Right ventricle myocardium inferior (tissue), 1 donor: ENCODE results near the gene MYB. TPM values are rescaled to one million over a fixed set of nuclear protein-coding genes. Genes with fewer than 3 reads are reported as not detected.
"Not testable (repeated sequence)": the region's sequence is repeated elsewhere in the genome, so short reads cannot be mapped to it uniquely, and the experiment has no call there.

Source experiments
- ATAC-seq: fragments of 200-7000 bp; cut with Tn5 transposase; one replicate; pipeline ENCODE4 v1.9.1; 2020; ENCODE audit warnings: mild to moderate bottlenecking, moderate library complexity
- DNase-seq: peaks from one replicate; pipeline ENCODE4 v3.0.0; 2021; ENCODE audit errors: missing footprints
- intact Hi-C: fragments of 100-400 bp; cut with DNase I; formaldehyde crosslinking; loops from one replicate; pipeline ENCODE4 v1.11.0; 2022
- long read RNA-seq: library from polyadenylated mRNA; unstranded; transcript quantifications from one replicate; pipeline ENCODE4 v2.0.0, GENCODE V29; 2021
- total RNA-seq: library from RNA; stranded (reverse); fragmentation: NEBNext Ultra II Directional; extraction: Animal tissue kit (Norgen Biotek cat#: 25700); gene quantifications from one replicate; pipeline ENCODE4 v1.2.1, GENCODE V29; 2021
- donor health status: DM: no; HTN: yes; CAD: no; lungs with severe emphysema.

Gene MYB
- 0.27 TPM for total RNA-seq
- long read RNA-seq = 0 reads

DNA sequence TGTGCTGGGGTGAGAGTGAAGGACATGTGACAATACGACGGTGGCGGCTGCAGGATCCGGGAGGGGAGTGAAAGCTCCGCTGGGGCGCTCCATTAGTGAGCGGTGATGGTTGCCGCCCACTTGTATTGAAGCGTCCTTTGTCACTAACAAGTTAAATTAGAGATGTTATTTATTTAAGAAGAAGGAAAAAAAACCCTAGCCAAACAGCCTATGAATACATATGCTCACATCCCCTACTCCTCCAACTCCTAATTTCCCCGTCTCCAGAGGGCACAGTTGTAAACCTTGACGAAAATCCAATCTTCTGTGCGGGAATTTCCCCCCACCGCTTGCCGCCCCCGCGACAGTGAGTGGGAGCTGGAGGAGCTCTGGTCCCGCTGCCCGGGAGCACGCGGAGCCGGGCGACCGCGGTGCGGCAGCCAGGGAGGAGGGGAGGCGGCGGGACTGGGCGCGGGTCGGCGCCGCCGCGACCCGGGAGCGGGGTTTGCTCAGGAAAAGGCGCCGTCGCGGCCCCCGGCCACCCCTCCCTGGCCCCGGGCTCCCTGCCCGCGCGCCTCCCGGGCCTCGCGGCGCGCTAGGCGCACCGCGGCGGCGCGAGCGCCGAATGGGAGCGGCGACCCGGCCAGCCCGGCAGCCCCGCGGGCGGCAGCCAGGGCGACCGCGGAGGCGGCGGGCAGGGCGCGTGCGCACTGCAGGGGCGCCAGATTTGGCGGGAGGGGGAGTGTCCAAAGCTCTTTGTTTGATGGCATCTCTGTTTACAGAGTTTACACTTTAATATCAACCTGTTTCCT, at the start of gene MYB:
Gene MYB, plus strand, starts transcription at position 767 of the 791 bp plus-strand sequence. CDS start 206 bp downstream, outside the sequence.
- DNase-seq (peak; percentile 71), ATAC-seq (peak; percentile 83)
- intact Hi-C loops = no loop called here

DNA sequence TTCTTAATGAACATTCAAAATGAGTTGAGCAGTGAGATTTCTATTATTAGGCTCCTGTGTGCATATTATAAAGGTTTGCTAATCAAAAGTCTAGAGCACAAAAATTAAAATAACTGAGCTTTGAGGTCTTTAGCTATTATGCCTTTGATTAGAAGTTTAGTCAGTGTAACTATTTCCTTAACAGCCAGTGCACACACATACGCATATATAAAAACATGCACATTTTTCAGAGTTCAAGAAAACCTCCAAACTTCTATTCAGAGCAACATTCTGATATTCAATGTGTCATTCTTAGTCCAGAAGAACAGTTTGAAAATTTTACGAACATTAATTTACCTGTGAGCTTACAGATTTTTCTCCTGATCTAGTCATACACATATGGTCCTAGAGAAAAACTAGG, 48.3 kb upstream of the MYB start:
- ATAC-seq (no peak), DNase-seq (no peak)
- intact Hi-C loops = no loop called here

DNA sequence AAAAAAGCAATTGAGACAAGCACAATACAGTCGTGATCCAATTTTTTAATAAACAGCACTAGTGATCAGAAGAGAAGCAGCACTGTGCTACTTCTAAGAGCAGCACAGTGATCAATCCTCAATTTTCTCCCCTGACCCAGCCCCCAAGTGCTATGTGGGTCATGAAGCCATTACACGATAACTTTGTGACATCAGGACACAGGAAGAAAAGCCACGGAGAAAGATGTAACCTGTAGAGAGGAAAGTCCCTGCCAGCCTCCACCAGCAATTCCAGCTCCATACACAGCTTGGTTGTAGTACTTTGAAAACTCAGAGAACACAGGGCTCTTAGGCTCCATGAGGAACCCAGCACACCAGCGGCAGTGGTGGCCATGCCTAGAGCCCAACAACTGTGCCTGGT, 45.3 kb upstream of the MYB start:
- no peak for ATAC-seq
- no peak for DNase-seq
- intact Hi-C loops = no loop called here

DNA sequence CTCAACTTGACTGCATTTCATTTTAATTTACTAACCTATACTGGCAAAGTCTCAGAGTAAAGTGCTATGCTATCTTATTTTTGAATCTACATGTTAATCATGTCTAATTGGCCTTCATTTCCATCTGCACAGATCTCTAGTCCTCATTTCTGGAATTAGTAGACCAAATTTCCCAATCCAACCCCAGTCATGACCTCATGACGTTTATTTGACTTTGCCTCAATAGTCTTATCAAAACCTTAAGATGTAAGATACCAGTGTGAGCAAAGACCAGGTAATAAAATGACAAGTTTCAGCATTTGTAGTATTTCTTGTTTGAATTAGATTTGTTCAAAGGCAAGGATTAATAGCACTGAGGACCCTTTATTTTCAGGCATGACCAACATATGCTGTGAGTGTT, 43.3 kb upstream of the MYB start:
- ATAC-seq (no peak), DNase-seq (no peak)
- intact Hi-C loops = no loop called here

DNA sequence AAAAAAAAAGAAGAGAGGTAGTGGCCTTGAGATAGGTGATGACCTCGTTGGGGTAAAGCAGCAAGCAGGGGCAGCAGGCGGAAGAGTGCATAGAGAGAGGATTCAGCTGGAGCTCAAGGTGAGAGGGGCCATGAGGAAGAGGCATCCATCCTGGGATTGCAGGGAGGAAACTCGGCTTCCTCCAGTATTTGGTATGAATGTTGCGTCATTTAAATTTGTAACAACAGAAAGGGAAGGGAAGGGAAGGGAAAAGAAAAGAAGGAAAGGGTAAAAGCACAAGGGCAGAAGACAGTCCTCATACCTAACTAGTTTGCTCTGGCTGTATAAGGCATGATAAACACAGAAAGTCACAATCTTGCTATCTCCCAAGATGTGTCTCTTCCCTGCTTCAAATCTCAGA, 39.9 kb upstream of the MYB start:
- intact Hi-C loops = no loop called here

DNA sequence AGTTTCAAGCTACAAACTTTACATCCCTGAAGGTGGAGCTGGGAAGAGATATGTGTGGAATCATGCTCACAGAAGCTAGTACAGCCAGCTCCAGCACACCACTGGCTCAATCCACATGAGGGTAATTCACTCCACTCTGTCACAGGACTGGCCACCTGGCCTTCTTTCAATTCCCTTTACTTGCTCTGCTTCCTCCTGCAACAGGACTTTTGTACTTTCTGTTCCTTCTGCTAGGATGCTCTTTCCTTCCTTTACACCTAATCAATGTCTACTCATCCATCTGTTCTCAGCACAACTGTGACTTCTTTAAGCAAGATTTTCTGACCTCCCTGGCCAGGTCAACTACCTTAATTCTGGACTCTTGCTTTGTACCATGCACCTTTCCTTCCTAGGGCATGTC, 39.4 kb upstream of the MYB start:
- ATAC-seq = no peak
- intact Hi-C loops = no loop called here
- no peak for DNase-seq

More for the DNA sequence above, 39.9 kb upstream of the MYB start:
- DNase-seq (no peak), ATAC-seq (no peak)

DNA sequence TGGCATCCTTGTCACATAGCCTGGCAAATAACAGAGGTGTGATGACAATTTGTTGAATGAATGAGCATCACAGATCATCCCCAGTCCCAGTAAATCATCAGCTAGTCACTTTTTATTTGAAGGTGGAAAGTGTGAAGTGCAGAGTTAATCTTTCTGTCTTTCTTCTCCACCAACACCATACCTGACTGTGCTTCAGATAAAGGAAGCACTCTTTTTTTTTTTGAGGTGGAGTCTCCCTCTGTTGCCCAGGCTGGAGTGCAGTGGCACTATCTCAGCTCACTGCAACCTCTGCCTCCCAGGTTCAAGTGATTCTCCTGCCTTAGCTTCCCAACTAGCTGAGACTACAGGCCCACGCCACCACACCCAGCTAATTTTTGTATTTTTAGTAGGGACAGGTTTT, 38.9 kb upstream of the MYB start:
- intact Hi-C loops, ATAC-seq: not testable (repeated sequence)

DNA sequence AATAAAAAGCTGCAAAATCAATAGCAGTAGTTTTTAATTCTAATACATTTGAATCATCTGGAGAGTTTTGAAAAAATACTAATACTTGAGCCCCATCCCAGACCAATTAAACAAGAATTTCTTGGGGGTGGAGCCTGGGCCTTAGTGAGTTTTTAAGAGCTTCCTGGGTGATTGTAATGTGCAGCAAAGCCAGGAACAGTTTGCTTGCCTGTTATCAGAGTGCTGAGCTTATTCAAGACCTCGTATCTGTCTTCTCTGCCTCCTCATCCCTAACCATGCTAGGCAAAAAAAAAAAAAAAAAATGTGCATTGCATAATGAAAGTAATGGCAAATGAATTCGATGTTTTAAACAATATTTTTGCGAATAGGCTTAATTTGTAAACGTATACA, 36.4 kb upstream of the MYB start:
- intact Hi-C loops = loop anchor here (2.0 kb wide), 1 partner anchor 280 kb away; no protein-coding TSS in a partner anchor
- DNase-seq (no peak), ATAC-seq (no peak)

More for the DNA sequence above, 38.9 kb upstream of the MYB start:
- DNase-seq = not testable (repeated sequence)

DNA sequence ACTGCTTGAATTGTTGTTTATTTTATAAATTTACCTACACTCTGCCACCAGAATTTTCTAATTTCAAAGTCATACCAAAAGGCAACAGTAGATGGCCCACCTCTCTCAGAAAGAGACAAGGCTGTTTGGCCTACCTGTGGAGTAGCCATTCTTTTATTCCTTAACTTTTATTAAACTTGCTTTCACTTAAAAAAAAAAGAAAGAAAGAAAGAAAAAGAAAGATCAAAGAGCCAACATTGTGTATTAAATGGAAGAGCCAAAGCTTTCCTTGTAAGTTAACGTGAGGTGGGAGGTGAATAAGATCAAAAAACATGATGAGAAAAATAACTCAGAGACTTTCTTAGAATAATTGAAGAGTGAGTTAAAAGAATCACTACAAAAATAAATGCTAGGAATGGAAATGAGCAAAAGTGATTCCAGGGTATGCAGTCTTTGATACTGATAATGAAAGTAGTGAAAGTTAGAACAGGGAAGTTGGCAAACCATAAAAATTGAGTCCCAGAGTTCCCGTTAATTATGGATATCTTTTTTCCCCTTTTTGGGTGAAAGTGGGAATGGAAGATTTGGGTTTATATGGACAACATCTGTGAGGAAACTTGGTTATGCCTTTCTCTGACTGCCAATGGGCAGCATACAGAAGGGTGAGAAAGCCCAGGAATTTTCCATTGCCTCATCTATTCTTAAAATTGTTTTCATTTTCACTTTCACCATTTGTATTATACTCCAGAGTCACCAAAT, 35.9 kb upstream of the MYB start:
- DNase-seq = no peak
- intact Hi-C loops = loop anchor here (2.0 kb wide), 1 partner anchor 280 kb away; no protein-coding TSS in a partner anchor
- no peak for ATAC-seq

DNA sequence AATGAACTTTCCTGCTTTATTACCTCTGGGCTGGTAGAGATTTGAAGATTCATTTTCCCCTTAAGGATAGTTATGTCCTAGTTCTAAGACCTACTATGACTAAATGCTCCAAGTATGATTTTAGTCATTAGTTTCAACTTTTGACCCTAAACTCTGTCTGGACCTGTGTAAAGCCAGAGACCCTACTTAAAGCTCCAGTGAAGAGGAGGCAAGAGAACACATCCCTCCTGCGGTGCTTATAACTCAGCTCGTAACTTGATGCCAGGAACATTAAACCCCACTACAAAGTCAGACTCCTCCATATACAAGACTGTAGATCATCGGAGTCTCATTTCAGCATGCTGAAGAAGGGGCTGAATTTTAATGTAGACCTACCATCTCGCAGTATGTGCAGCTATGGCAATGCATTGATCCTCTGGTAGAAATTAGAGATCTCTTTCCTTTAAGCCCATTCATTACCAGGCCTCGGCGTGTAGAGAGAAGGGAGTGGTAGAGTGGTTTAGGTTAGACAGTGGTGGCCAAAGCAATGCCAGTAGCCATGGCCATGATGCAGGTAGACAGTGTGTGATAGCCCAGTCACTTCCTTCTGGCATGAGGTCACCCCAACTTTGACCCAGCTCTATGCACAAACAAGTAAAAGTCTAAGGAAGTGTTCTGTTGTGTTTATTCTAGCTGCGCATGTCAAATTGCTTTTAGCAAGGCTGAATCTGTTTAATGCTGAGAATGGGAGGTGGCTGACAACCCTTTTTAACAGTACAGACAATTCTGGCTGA, 34.8 kb upstream of the MYB start:
- DNase-seq (no peak), ATAC-seq (no peak)
- intact Hi-C loops = no loop called here

DNA sequence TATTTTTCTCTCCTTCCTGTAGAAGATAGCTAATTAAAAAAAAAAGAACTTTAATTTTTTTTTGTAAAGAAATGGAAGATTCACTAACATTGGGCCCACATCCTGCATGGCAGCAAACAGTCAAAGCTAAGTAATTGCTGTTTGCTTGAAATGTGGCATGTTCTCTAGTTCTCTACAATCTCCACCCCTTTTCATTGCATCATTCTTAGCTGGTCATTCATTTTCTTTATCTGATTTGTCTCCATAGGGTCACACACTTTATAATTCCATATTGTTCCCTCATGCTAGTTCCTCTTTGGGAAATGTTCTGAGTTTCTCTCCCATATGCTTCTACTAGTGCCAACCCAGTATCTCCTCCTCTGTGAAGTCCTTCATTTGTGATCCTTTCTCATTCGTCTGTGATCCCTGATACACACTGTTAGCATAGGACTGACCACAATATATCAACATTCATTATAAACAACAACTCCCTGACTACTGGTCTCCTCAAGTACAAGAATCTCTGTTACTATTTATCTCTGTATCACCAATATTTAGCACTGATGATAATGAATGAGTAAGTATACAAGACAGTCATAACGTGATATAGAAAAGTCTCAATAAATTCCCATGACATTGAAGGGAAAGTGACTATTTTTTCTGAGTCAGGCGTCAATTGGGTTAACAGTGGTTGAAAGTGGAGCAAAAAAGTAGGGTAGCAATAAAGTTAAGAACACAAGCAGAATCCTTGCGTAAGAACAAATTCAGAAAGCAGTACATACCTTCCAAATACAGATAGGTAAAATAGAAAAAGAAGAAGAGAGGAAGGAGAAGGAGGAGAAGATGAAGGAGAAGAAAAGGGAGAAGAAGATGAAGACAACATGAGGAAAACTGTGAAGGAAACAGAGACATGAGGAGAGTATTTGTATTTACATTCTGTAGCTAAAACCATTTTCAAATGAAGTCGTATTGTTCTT, 33.2 kb upstream of the MYB start:
- intact Hi-C loops = no loop called here
- DNase-seq = no peak
- no peak for ATAC-seq

DNA sequence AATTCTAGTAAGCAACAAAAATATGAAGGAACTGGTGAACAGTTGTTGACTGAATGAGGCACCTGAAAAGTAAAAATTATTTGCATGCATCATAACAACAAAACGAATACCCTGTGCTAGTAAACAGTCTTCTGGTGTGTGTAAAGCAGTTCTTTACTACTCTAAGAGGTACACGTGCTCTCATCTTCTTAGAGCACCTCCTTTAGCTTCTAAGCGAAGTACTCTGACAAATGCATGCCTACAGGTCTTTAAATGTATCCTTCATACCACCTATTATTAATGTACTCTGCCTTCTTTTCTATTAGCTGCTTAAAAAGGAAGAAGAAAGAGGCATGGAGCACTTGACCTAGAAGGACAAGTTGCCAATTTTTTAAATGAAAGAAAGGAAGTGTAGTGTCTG, 32.2 kb upstream of the MYB start:
- no peak for ATAC-seq
- DNase-seq = no peak
- intact Hi-C loops = no loop called here

DNA sequence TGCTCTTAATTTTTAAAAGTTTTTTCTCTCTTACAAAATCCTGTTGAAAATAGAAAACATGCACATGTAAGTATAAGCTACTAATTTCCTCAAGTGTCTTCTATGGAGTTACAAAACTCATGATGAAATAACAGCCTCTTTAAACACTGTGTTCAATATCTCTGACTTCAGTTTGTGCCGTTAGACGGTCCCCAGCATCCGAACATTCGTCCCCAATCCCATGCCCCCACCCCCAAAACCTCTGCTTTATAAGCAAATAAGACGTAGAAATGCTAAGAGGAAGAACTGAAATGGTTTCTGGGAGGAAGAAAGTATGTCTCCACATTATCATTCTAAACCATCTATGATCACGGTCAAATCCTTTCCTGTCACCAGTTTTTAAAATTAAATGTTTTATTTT, 31.7 kb upstream of the MYB start:
- DNase-seq (no peak), ATAC-seq (no peak)
- intact Hi-C loops = no loop called here

DNA sequence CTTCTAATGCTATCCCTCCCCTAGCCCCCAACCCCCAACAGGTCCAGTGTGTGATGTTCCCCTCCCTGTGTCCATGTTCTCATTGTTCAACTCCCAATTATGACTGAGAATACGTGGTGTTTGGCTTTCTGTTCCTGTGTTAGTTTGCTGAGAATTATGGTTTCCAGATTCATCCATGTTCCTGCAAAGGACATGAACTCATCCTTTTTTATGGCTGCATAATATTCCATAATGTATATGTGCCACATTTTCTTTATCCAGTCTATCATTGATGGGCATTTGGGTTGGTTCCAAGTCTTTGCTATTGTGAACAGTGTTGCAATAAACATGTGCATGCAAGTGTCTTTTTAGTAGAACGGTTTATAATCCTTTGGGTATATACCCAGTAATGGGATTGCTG, 30.6 kb upstream of the MYB start:
- intact Hi-C loops, ATAC-seq: not testable (repeated sequence)

DNA sequence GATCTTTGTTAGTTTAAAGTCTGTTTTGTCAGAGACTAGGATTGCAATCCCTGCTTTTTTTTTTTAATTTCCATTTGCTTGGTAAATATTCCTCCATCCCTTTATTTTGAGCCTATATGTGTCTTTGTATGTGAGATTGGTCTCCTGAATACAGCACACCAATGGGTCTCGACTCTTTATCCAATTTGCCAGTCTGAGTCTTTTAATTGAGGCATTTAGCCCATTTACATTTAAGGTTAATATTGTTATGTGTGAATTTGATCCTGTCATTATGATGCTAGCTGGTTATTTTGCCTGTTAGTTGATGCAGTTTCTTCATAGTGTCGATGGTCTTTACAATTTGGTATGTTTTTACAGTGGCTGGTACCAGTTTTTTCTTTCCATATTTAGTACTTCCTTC, 27.0 kb upstream of the MYB start:
- DNase-seq, ATAC-seq, intact Hi-C loops: not testable (repeated sequence)

More for the DNA sequence above, 30.6 kb upstream of the MYB start:
- DNase-seq = not testable (repeated sequence)

DNA sequence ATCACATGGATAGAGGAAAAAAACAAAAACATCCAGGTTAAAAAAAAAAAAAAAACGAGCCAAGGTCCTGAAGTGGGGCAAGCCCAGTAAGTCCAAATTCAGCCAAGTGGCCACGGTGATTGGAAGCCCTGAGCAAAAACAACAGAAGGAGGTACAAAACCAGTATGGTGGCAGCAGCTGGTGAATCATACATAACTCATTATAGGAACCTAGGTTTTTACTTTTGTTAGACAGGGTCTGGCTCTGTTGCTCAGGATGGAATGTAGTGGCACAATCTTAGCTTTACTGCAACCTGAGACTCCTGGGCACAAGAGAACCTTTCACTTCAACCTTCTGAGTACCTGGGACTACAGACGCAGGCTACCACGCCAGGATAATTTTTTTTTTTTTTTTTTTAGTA, 22.7 kb upstream of the MYB start:
- ATAC-seq (no peak), DNase-seq (no peak)
- intact Hi-C loops = no loop called here

DNA sequence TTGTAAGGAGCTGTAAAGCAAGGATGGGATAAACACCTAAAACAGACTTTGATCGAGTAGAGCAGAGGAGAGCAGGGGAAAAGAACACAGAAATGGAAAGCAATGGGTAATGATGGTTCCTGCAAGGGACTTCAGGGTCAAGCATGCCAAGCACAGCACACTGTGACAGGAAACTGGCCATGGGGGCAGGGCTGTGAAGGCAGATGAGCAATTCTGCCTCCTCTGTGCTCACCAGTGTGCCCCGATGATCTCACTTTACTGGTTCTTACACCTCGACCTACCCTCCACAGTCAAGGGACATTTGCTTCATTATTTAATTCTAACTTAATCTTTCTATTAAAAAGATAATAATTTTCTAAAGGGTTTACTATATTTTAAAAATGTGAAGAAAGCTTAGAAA, 21.6 kb upstream of the MYB start:
- no peak for ATAC-seq
- intact Hi-C loops = no loop called here
- no peak for DNase-seq
